ENCODE data around the gene HINT1. TPM values are rescaled to one million over a fixed set of nuclear protein-coding genes. Genes with fewer than 3 reads are reported as not detected.

HINT1 gene
- total RNA-seq, 1 donor from 2014 or later: 370 TPM

DNA sequence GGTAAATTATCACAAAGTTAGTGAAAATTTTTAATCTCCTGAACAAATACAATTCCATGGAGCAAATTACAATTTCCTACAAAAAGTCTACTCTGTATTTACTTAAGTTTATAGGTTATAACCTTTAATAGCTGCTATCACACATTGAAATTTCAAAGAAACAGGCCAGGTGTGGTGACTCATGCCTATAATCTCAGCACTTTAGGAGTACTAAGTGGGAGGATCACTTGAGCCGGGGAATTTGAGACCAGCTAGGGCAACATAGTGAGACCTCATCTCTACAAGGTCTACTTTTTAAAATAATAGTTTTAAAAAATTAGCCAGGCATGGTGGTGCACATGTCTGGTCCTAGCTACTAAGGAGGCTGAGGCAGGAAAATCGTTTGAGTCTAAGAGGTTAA, 50.3 kb downstream of the HINT1 start:
- Histone ChIP-seq H3K4me3 (ENCODE audit: low read depth, low read length) (no peak overlapping the region), H3K27me3 (ENCODE audit: control insufficient read depth, insufficient read depth, low read length) (no peaks in the 10 kb centered on the region), H3K36me3 (ENCODE audit: control insufficient read depth, insufficient read depth, low read length) (no peaks in the 10 kb centered on the region)
- no peak for DNase-seq (ENCODE audit: low read depth)
- TF ChIP-seq, protein P1, sequence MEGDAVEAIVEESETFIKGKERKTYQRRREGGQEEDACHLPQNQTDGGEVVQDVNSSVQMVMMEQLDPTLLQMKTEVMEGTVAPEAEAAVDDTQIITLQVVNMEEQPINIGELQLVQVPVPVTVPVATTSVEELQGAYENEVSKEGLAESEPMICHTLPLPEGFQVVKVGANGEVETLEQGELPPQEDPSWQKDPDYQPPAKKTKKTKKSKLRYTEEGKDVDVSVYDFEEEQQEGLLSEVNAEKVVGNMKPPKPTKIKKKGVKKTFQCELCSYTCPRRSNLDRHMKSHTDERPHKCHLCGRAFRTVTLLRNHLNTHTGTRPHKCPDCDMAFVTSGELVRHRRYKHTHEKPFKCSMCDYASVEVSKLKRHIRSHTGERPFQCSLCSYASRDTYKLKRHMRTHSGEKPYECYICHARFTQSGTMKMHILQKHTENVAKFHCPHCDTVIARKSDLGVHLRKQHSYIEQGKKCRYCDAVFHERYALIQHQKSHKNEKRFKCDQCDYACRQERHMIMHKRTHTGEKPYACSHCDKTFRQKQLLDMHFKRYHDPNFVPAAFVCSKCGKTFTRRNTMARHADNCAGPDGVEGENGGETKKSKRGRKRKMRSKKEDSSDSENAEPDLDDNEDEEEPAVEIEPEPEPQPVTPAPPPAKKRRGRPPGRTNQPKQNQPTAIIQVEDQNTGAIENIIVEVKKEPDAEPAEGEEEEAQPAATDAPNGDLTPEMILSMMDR (IDR thresholded peaks at IDR 0.05; ENCODE audit: insufficient read depth, low read length, poor library complexity, severe bottlenecking): no peak

DNA sequence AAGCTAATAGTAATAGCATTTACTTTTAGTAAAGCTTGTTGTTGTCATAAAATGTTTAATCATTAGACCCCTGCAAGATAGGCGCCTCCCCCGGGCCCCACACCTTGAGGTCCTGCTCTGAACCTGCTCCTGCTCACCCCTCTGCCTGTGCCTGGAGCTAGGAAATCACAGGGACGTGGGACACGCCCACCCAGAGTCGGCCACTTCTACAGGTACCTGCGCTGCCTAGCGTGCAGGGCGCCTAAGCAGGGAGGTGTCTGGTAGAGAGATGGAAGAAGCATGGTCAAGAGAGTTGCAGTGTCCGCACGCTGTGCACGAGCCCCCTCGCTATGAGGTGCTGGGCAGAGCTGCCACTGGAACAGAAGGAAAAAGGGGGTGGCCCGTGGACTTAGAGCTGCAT, 52.6 kb downstream of the HINT1 start:
- H3K4me3 ChIP-seq (ENCODE audit: low read depth, low read length): no peak overlapping the region
- TF ChIP-seq, protein P1 (IDR thresholded peaks at IDR 0.05; ENCODE audit: insufficient read depth, low read length, poor library complexity, severe bottlenecking): no peak
- H3K27me3 ChIP-seq (ENCODE audit: control insufficient read depth, insufficient read depth, low read length): no peaks in the 10 kb centered on the region
- no peak for DNase-seq (ENCODE audit: low read depth)
- no peaks in the 10 kb centered on the region for H3K36me3 ChIP-seq (ENCODE audit: control insufficient read depth, insufficient read depth, low read length)

DNA sequence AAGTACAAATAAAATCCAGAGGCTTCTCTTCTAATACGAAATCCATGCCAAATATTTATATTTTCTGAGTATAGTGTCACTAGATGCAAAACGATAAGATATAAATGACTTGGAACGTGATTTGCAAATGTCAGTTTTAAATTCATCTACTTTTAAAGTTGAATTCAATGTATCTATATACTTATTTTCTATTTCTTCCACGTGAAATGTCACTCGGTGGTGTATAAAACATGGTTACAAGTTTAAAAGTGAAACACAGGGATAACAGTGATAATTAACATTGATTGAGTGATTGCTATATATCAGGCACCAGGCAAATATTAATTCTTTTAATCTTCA, 54.8 kb downstream of the HINT1 start:
- TF ChIP-seq, protein P1 (IDR thresholded peaks at IDR 0.05; ENCODE audit: insufficient read depth, low read length, poor library complexity, severe bottlenecking): no peak
- no peak for DNase-seq (ENCODE audit: low read depth)
- H3K36me3 ChIP-seq (ENCODE audit: control insufficient read depth, insufficient read depth, low read length): no peaks in the 10 kb centered on the region

DNA sequence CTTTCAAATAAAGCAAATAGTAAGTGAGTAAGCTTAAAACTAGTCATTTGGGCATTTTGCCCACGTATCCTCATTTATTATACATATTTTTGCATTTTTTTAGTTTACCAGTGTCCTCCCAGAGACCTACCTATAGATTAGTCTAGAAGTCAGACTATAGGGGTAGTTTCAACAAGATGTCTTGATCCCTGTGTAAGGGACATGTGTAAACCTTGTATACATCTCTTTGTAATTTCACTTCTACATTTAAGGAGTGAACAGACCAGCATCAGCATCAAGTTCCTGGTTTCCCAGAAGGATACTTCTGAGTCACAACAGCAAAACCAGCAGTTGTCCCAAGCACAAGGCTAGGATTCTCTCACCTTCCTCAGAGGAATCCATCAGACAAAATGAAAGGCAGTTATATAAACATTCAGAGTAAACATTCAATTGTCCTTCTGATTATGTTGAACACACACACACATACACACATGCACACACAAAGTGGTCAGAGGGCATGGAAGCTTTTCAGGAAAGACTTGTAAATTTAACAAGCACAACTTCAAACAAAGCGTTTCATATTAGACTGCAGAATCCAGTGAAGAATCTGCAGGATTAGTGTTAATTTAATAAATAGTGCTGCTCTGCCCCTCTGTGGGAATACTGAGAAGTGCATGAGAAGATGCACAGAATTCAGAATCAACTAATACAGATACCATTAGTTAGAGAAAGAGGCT, 55.4 kb downstream of the HINT1 start:
- Histone ChIP-seq H3K27me3 (ENCODE audit: control insufficient read depth, insufficient read depth, low read length) (no peaks in the 10 kb centered on the region), H3K4me3 (ENCODE audit: low read depth, low read length) (no peak overlapping the region), H3K36me3 (ENCODE audit: control insufficient read depth, insufficient read depth, low read length) (no peaks in the 10 kb centered on the region)
- no peak for DNase-seq (ENCODE audit: low read depth)
- TF ChIP-seq, protein P1 (IDR thresholded peaks at IDR 0.05; ENCODE audit: insufficient read depth, low read length, poor library complexity, severe bottlenecking): peak; percentile 55

More for the DNA sequence above, 54.8 kb downstream of the HINT1 start:
- H3K4me3 ChIP-seq (ENCODE audit: low read depth, low read length): no peak overlapping the region
- no peaks in the 10 kb centered on the region for H3K27me3 ChIP-seq (ENCODE audit: control insufficient read depth, insufficient read depth, low read length)

Other genes with a start within 250 kb of the HINT1 start
- gene LYRM7, start 5.7 kb upstream of the HINT1 start, total RNA-seq: 3.8 and 24.1 TPM in 2 replicates
- 36.6 and 41.2 TPM in 2 replicates for gene CDC42SE2, start 98.8 kb upstream of the HINT1 start, total RNA-seq

All from kidney epithelial cell (primary cell).